ENCODE data around the gene PDE6H. TPM values are rescaled to one million over a fixed set of nuclear protein-coding genes. Genes with fewer than 3 reads are reported as not detected.

Gene PDE6H
- total and polyA plus RNA-seq, 2 donors from 2014 or later = not detected

GRCh38 chr12:15011162-15011561, 38.3 kb downstream of the PDE6H start:
- no peak for DNase-seq
- Histone ChIP-seq H3K27me3 (ENCODE audit: control insufficient read depth, insufficient read depth, low read length) (no peaks in the 10 kb centered on the region), H3K4me1 (ENCODE audit: control insufficient read depth in 2 of 3, insufficient read depth in 2 of 3, low read depth in 1 of 3, low read length in 3 of 3) (peaks cover 3 to 14% (median 5%) of the 10 kb centered on the region in 3 donors), H3K9ac (ENCODE audit: low read length in 3 of 3) (no peak overlapping the region), H3K4me3 (ENCODE audit: low read length in 3 of 3) (no peak overlapping the region), H3K27ac (ENCODE audit: low read depth in 2 of 2, low read length in 2 of 2) (no peak overlapping the region), H3K36me3 (ENCODE audit: control insufficient read depth in 2 of 3, insufficient read depth in 3 of 3, low read length in 3 of 3) (no peaks in the 10 kb centered on the region), H3K9me3 (ENCODE audit: control insufficient read depth in 2 of 3, insufficient read depth in 1 of 3, low read length in 3 of 3) (no peaks in the 10 kb centered on the region)
- intact Hi-C loops (cut with DNase I) = no loop called here
- no peak for FAIRE-seq
- no peak for TF ChIP-seq CTCF (IDR thresholded peaks at IDR 0.05; ENCODE audit: borderline replicate concordance, extremely low read depth, insufficient read depth)

- Histone ChIP-seq H3K27me3 (ENCODE audit: control insufficient read depth, insufficient read depth, low read length) (no peaks in the 10 kb centered on the region), H3K4me1 (ENCODE audit: control insufficient read depth in 2 of 3, insufficient read depth in 2 of 3, low read depth in 1 of 3, low read length in 3 of 3) (peaks cover 3 to 14% (median 5%) of the 10 kb centered on the region in 3 donors), H3K9me3 (ENCODE audit: control insufficient read depth in 2 of 3, insufficient read depth in 1 of 3, low read length in 3 of 3) (no peaks in the 10 kb centered on the region), H3K36me3 (ENCODE audit: control insufficient read depth in 2 of 3, insufficient read depth in 3 of 3, low read length in 3 of 3) (no peaks in the 10 kb centered on the region), H3K4me3 (ENCODE audit: low read length in 3 of 3) (no peak overlapping the region), H3K9ac (ENCODE audit: low read length in 3 of 3) (no peak overlapping the region), H3K27ac (ENCODE audit: low read depth in 2 of 2, low read length in 2 of 2) (peak overlapping the region; percentile 20 to 67)
- no peak for DNase-seq
- FAIRE-seq = no peak
- intact Hi-C loops (cut with DNase I) = no loop called here
- TF ChIP-seq CTCF (IDR thresholded peaks at IDR 0.05; ENCODE audit: borderline replicate concordance, extremely low read depth, insufficient read depth) = no peak
These were observed 40.9 kb downstream of the PDE6H start for GRCh38 chr12:15013634-15014179.

DNA sequence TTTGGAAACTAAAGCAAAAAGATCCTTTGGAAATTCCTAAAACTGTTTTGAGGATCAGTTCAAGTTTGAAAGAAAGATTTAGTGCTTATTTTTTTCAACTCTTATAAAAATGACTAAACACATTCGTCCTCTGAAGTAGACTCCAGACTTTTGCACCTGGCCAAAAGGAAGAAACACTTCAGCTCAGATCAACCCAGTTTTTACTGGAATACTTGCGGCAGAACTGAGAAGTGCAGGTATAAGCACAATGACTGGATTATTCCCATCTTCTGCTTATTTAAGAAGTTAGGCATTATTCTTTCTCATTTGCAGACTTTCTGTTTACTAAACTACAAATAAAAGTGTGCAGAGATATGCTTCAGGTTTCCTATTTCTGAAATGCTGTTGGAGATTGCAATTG, 41.9 kb downstream of the PDE6H start:
- FAIRE-seq (peak; percentile 8), DNase-seq (peak in 1 of 5 donors; percentile 23)
- H3K27me3 ChIP-seq (ENCODE audit: control insufficient read depth, insufficient read depth, low read length) = no peaks in the 10 kb centered on the region
- H3K27ac ChIP-seq (ENCODE audit: low read depth in 2 of 2, low read length in 2 of 2) = peak overlapping the region; percentile 66 to 67
- TF ChIP-seq CTCF (IDR thresholded peaks at IDR 0.05; ENCODE audit: borderline replicate concordance, extremely low read depth, insufficient read depth) = peak; percentile 13
- peak overlapping the region in 1 of 3 donors; percentile 14 for H3K4me3 ChIP-seq (ENCODE audit: low read length in 3 of 3)
- peaks cover 3 to 14% (median 5%) of the 10 kb centered on the region in 3 donors for H3K4me1 ChIP-seq (ENCODE audit: control insufficient read depth in 2 of 3, insufficient read depth in 2 of 3, low read depth in 1 of 3, low read length in 3 of 3)
- H3K9me3 ChIP-seq (ENCODE audit: control insufficient read depth in 2 of 3, insufficient read depth in 1 of 3, low read length in 3 of 3) = no peaks in the 10 kb centered on the region
- H3K36me3 ChIP-seq (ENCODE audit: control insufficient read depth in 2 of 3, insufficient read depth in 3 of 3, low read length in 3 of 3) = no peaks in the 10 kb centered on the region
- intact Hi-C loops (cut with DNase I) = no loop called here
- no peak overlapping the region for H3K9ac ChIP-seq (ENCODE audit: low read length in 3 of 3)

GRCh38 chr12:15015121-15015520, 42.3 kb downstream of the PDE6H start:
- no peaks in the 10 kb centered on the region for H3K27me3 ChIP-seq (ENCODE audit: control insufficient read depth, insufficient read depth, low read length)
- no peaks in the 10 kb centered on the region for H3K36me3 ChIP-seq (ENCODE audit: control insufficient read depth in 2 of 3, insufficient read depth in 3 of 3, low read length in 3 of 3)
- TF ChIP-seq CTCF (IDR thresholded peaks at IDR 0.05; ENCODE audit: borderline replicate concordance, extremely low read depth, insufficient read depth) = no peak
- peaks cover 3 to 14% (median 5%) of the 10 kb centered on the region in 3 donors for H3K4me1 ChIP-seq (ENCODE audit: control insufficient read depth in 2 of 3, insufficient read depth in 2 of 3, low read depth in 1 of 3, low read length in 3 of 3)
- H3K4me3 ChIP-seq (ENCODE audit: low read length in 3 of 3) = peak overlapping the region in 1 of 3 donors; percentile 14
- FAIRE-seq = peak; percentile 80
- H3K9ac ChIP-seq (ENCODE audit: low read length in 3 of 3) = no peak overlapping the region
- H3K9me3 ChIP-seq (ENCODE audit: control insufficient read depth in 2 of 3, insufficient read depth in 1 of 3, low read length in 3 of 3) = no peaks in the 10 kb centered on the region
- DNase-seq = peak in 2 of 5 donors; percentile 49
- intact Hi-C loops (cut with DNase I) = no loop called here
- peak overlapping the region; percentile 66 to 67 for H3K27ac ChIP-seq (ENCODE audit: low read depth in 2 of 2, low read length in 2 of 2)

All from kidney (tissue), 14 donors.